Measurements from ENCODE around the gene SCYL3.

- TF ChIP-seq CTCF (IDR thresholded peaks at IDR 0.05; ENCODE audit: low read depth, low read length) (no peak), POLR2A (IDR thresholded peaks at IDR 0.05; ENCODE audit: extremely low read depth, insufficient read length) (no peak)
These were observed 57.5 kb downstream of the SCYL3 start for GRCh38 chr1:169836198-169836597.

Data from NB4 (cell line).